GM21390 (cell line): ENCODE measurements around the gene RBM27.
A peak's percentile ranks its signal among the peaks of the same experiment; 100 is the strongest.
"Not testable (repeated sequence)": the region's sequence is repeated elsewhere in the genome, so short reads cannot be mapped to it uniquely, and the experiment has no call there.

Experiments used
- ATAC-seq: cut with Tn5 transposase; IDR thresholded peaks from one replicate; pipeline ENCODE4 v1.9.1; 2021; ENCODE audit not compliant: unreplicated experiment

RBM27 gene

DNA sequence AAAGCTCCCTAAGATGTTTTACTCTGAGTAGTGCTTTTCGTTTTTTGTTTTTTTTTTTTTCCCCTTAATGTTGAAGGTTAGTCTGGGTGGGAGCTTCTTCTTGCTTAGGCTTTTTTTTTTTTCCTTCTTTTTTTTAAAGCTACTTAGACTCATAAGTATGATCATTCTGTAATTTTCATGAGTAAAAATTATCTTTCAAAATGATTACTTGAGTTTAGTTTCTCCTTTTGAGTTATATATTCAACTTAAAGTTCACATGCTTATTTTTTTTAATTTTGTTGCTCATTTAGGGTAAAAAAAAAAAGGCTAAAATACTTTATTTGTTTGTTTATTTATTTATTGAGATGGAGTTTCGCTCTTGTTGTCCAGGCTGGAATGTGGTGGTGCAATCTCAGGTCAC is 2.9 kb downstream of the RBM27 start:
- ATAC-seq: no peak

DNA sequence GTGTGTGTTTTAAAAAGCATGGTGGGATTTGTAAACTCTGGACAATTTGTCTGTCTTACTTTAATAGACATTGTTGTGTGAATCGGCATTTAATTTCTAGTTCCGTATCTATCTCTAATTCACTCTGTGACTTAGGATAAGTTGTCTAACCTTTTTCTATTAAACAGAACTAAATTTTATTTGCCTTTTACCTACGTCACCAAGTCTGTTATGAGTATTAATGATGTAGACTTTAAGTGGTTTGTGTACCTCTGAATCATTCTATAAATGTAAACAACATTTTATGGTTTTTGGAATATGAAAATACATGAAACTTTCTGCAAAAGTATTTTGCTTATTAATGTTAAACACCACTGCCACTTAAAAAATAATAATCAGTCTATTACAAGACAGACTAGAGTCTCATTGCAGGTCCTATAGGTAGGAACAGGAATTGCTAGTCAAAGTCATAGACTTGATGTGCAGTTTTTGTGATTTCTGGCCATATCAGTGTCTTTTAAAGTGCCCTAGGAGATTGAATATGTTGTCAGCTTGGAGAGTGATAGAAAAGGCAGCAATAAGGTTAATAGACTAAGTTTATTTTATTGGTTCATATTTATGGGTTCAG is 5.6 kb downstream of the RBM27 start:
- ATAC-seq: no peak

DNA sequence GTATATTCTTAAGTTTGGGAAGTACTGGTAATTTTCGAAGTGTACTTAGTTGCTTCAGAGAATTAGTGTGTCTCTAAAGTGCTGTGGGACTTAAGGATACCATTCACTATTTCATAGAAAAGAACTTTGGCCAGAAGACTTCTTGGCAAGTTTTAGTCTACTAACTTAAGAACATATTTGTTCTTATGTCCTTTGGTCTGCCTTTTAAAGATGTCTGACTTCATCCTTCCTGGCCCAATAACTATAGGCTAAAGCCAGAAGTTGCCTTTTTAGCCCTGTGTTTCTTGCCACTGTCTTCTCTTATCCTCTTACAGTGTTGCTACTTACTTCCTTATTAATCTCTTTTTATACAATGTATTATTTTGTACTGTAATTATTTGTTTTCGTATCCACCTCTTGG is 6.3 kb downstream of the RBM27 start:
- no peak for ATAC-seq

DNA sequence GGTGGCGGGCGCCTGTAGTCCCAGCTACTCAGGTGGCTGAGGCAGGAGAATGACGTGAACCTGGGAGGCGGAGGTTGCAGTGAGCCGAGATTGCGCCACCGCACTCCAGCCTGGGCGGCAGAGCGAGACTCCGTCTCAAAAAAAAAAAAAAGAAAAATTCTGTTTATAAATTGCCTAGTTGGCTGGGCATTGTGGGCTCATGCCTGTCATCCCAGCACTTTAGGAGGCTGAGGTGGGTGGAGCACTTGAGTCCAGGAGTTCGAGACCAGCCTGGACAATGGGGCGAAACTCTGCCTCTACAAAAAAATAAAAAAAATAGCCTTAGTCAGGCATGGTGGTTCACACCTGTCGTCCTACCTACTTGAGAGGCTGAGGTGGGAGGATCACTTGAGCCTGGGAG is 7.4 kb downstream of the RBM27 start:
- not testable (repeated sequence) for ATAC-seq

DNA sequence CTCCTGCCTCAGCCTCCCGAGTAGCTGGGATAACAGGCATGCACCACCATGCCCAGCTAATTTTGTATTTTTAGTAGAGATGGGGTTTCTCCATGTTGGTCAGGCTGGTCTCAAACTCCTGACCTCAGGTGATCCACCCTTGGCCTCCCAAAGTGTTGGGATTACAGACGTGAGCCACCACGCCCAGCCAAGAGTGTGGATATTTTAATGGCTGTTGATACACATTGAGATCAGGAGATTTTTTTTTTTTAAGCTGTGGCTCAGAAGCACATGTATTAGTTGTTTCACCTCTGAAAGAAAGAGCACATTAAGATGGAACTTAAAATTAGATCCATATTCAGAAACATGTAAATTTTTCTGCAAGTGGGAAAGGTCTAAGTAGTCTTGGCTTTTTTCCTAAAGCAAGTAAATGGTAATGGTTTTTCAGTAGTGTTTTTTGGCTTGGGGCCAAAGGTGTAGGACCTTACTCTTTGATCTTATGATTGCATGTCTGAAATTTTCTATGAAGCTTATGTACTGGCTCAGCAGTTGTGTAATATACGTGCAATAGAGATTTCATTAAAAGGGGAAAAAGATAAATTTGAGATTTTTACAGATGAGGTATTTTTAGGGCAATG is 9.9 kb downstream of the RBM27 start:
- ATAC-seq: no peak

DNA sequence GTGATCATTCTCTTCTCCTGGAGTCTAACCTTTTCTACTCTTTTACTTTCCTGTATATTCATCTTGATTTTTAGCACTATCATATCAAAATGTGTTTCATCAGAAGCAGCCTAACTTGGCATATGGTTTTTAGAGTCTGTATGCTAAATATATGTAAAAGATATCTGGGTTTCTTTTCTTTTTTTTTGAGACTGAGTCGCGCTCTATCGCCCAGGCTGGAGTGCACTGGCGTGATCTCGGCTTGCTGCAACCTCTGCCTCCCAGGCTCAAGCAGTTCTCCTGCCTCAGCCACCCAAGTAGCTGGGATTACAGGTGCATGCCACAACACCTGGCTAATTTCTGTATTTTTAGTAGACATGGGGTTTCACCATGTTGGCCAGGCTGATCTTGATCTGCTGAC is 11.5 kb downstream of the RBM27 start:
- peak; percentile 52 for ATAC-seq

DNA sequence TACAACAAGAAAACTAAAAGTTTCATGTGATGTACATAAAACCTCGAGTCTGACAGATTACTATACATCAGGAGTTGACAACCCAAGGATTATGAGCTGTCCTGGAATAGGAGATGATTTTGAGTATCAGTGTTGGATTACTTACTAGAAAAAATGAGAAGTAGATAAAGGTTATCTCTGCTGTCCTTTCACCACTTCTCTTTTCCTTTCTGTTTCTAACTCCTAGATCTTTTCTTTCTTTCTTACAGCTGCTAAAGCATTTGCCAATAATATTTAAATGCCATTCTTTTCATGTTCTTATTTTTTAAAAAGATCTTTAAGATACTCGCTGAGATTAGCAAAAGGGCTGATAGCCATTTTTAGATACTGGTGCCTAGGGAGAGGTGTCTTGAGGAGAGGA is 14.8 kb downstream of the RBM27 start:
- no peak for ATAC-seq

DNA sequence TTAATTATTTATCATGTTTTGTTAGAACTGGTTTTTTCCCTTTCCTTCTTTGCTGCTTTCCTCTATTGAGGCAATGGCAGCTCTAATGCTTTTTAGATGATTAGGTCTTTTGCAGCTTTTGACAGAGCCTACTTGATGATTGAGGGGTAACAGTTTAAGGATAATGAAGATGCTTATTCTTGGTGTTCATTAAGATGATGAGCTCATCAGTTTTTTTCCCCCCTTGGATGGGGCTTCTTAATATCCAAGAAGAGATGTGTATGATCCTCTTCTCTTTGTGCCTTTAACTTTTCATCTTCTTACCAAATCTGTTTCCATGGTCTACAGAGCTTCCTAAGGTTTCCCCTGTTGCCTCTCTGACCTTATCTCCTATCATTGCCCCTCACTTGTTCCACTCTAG is 15.8 kb downstream of the RBM27 start:
- ATAC-seq: no peak

DNA sequence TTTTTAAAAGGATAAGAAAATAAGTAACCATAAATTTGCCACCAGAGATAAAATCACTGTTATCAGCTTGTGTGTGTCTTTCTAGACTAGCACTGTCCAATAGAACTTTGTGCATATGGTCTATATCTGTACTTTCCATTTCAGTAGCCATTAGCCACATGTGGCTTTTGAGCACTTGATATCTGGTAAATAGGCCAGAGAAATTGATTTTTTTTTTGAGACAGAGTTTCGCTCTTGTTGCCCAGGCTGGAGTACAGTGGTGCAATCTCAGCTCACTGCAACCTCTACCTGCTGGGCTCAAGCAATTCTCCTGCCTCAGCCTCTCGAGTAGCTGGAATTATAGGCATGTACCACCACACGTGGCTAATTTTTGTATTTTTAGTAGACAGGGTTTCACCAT is 17.8 kb downstream of the RBM27 start:
- no peak for ATAC-seq

DNA sequence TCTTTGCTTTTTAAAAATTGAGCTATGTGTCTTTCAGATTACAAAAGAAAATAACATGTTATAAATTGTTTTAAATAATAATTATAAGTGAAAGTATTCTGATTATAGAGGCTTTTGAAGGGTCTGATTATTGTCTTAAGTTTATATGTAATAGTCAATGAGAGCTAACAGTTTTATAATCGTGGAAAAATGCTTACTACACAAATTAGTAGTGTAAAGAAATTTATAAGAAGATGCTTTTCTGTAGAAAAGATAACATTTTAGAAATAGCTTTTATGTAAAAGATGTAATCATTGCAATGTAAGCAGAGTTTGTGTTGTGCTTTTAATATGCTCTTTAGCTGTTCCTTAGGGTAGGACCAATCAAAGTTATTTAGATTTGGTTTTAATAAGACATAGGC is 18.6 kb downstream of the RBM27 start:
- ATAC-seq: no peak

DNA sequence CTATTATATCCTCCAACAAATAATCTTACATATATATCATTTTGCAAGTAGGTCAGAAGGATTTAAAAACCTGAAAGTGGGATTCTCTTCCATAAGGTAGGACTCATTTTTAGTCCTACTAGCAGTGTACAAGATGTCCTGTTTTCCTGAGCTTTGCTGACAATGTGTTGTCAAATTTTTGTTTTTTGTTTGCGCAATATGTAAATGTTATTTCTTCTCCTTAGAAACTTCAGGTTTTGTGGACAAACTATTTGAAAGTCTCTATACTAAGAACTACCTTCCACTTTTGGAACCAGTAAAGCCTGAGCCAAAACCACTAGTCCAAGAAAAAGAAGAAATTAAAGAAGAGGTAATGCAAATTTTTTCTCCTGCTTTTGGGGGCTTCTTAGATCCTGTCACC is 19.8 kb downstream of the RBM27 start:
- no peak for ATAC-seq

DNA sequence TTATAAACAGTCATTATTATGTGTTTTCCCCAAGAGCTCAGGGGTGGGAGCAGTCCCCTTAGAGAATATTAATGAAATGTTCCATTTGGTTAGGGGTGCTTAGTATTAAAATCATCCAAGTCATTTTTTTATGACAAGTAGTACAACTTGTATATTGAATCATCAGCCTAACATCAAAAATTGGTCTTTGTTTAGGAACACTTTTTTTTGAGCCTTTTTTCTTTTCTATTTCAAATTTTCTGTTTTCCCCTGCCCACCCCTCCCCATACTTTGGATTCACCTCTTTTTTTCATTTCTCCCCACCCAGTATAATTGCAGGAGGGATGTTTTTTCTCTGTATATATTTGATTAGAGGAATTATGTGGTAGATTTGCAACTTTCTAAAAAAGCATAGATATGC is 25.8 kb downstream of the RBM27 start:
- ATAC-seq: no peak

DNA sequence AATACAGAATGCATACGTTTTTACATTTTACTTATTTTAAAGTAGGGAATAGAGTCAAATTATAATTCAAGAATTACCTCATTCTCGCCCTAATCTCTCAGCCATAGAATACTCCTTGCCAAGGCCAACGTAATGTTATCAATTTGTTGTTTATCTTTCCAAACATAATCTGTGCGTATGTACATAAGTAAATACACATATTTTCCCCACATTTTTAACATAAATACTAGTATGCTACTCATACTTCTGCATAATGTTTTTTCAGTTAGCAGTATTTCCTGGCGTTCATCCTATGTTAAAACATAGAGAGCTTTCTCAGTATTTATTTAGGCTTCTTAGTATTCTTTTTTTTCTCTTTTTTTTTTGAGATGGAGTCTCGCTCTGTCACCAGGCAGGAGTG is 28.8 kb downstream of the RBM27 start:
- no peak for ATAC-seq

DNA sequence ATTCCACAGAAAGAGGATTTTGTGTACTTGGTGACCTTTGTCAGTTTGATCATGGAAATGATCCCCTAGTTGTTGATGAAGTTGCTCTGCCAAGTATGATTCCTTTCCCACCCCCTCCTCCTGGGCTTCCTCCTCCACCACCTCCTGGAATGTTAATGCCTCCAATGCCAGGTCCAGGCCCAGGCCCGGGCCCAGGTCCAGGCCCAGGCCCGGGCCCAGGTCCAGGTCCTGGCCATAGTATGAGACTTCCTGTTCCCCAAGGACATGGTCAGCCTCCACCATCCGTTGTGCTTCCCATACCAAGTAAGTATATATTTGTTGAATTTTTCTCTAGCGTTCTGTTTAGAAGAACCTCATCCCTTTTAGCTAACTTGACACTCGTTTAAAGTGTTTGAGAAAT is 30.0 kb downstream of the RBM27 start:
- ATAC-seq: no peak

DNA sequence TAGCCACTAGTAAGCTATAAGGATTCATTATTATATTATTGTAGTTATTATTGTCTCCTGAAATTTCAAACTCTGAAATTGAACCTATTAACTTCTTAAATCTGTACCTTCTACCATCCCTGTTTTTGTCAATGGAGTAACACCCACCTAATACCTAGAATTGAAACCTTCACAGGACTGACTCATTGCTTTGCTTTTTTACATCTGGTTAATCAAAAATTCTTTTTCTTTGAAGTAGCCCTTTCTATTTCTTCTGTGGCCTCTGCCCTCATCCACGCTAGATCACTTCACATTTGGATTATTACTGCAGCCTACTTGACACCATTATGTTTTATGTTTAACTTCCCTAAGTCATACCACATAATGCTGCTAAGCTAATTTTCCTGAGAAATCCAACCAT is 35.6 kb downstream of the RBM27 start:
- peak; percentile 73 for ATAC-seq

DNA sequence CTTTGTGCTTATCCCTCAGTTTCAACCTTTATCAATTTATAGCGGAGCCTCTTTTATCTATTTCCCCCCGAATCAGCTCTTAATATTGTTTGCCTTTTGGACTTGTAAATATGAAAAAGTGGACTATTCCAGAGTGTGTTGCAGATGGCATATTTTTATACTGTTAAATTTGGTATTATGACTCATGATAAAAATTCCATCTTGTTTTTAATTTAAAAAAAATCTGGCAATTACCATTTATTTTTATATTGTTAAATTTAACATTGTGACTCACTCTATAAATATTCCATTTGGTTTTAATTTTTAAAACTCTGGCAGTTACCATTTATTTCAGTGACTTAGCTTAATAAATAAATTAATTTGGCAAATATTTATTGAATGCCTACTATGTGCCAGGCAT is 37.5 kb downstream of the RBM27 start:
- no peak for ATAC-seq

DNA sequence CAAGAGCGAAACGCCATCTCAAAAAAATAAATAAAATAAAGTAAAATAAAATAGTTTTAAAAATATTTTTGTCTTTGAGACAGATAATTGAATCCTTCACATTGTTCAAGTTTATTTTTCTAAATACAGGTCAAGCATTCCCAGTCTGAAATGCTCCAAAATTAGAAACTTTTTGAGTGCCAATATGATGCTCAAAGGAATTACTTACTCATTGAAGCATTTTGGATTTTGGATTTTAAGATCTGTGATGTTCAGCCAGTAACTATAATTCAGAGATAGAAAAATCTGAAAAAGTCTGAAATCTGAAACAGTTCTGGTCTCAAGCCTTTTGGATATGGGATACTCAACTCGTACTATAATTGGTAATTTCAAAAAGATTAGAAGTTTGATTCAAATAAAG is 39.8 kb downstream of the RBM27 start:
- ATAC-seq: no peak

DNA sequence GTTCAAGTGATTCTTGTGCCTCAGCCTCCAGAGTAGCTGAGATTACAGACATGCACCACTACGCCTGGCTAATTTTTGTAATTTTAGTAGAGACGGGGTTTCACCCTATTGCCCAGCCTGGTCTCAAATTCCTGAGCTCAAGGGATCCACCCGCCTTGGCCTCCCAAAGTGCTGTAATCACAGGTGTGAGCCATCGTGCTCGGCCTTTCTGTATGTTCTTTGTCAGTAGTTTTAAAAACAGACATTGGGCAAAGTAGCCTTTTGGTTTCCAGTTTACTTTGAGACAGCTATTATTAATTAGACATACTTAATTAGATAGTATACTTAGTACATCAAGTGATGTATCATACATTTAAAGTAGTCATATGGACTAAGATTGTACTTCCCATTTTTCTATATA is 45.2 kb downstream of the RBM27 start:
- no peak for ATAC-seq

DNA sequence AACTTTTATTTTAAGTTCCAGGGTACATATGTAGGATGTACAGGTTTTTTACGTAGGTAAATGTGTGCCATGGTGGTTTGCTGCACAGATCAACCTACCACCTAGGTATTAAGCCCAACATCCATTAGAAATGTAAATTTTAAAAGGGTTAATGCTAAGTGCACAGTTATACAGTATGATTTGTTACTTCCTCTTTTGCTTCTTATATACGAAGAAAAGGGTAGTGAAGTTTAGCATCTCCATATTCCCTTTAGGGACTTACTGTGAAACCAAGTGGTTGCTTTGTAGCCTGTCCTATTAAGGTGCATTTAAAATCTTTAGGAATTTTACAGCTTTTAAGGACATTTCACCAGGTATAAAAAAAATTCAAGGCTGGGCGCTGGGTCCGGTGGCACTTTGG is 46.4 kb downstream of the RBM27 start:
- ATAC-seq: peak; percentile 49
